ENCODE measurements around the gene RSRC1. TPM values are rescaled to one million over a fixed set of nuclear protein-coding genes. Genes with fewer than 3 reads are reported as not detected.

Gene RSRC1
- total and polyA plus RNA-seq, 2 of the 8 experiments (the other 6 are each of a cell fraction or from before 2014, with no cell fraction given) = 2.0 to 27.9 TPM

DNA sequence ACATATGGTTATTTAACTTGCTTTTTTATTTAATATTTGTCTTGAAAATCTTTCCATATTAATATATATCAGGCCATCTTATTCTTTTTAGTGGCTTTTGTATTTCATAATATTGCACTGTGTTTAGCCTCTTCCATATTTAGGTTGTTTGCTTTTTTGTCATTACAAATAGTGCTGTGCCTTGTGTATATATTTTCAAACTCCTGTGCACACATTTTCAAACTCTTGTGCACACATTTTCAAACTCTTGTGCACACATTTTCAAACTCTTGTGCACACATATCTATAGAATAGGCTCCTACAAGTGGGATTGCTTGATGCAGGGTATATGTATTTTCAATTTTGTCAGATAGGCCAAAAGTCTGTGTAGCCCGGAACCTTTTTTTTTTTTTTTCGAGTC is 343.1 kb downstream of the RSRC1 start:
- no peaks in the 10 kb centered on the region for H3K79me1 ChIP-seq (ENCODE audit: low read depth, low read length)
- H3K23ac ChIP-seq (ENCODE audit: insufficient read length) = no peak overlapping the region
- no peak overlapping the region for H2BK5ac ChIP-seq (ENCODE audit: low read depth, low read length)
- no peak overlapping the region for H2BK120ac ChIP-seq (replicated peaks; ENCODE audit: low read depth, low read length)
- no peak for TF ChIP-seq TCF12 (IDR thresholded peaks at IDR 0.05; ENCODE audit: low read depth, low read length)
- no peak for TF ChIP-seq EGR1 (IDR thresholded peaks at IDR 0.05; ENCODE audit: borderline replicate concordance, low read depth, low read length)
- no peak for TF ChIP-seq CREB1 (IDR thresholded peaks at IDR 0.05)
- no peak for TF ChIP-seq SP4 (IDR thresholded peaks at IDR 0.05; ENCODE audit: low read length)
- no peak for TF ChIP-seq BCL11A (IDR thresholded peaks at IDR 0.05; ENCODE audit: low read depth in 2 of 2, low read length in 2 of 2)
- no peak for TF ChIP-seq SP1 (IDR thresholded peaks at IDR 0.05; ENCODE audit: low read depth, low read length)
- TF ChIP-seq ATF2 (IDR thresholded peaks at IDR 0.05; ENCODE audit: low read length) = no peak
- no peak for TF ChIP-seq KDM1A (IDR thresholded peaks at IDR 0.05; ENCODE audit: borderline replicate concordance, low read length)
- no peak for TF ChIP-seq JUN (IDR thresholded peaks at IDR 0.05; ENCODE audit: low read depth, low read length)
- TF ChIP-seq CTBP2 (IDR thresholded peaks at IDR 0.05; ENCODE audit: borderline replicate concordance, insufficient read depth, insufficient read length, low read length) = no peak
- no peak for TF ChIP-seq CEBPB (IDR thresholded peaks at IDR 0.05; ENCODE audit: low read depth, low read length)
- TF ChIP-seq RAD21 (IDR thresholded peaks at IDR 0.05 in 1 of 2, conservative IDR thresholded peaks at IDR 0.05 in 1 of 2; ENCODE audit: low read depth in 2 of 2, low read length in 2 of 2) = no peak
- TF ChIP-seq ZNF274 (IDR thresholded peaks at IDR 0.05; ENCODE audit: borderline replicate concordance, extremely low read depth, low read length) = no peak
- no peak overlapping the region for H2AFZ ChIP-seq (ENCODE audit: low read length)
- H3K4ac ChIP-seq (replicated peaks; ENCODE audit: insufficient read length, low read depth, low read length) = no peak overlapping the region
- no peaks in the 10 kb centered on the region for H3K36me3 ChIP-seq (ENCODE audit: control insufficient read depth in 2 of 4, insufficient read depth in 4 of 4, low read length in 3 of 4)
- no peaks in the 10 kb centered on the region for H3K9me3 ChIP-seq (ENCODE audit: insufficient read depth in 2 of 2, low read depth in 1 of 2, low read length in 1 of 2)
- no peaks in the 10 kb centered on the region for H3K27me3 ChIP-seq (replicated peaks in 1 of 4; ENCODE audit: control insufficient read depth in 3 of 4, extremely low read depth in 1 of 4, insufficient read depth in 3 of 4, low read length in 3 of 4)
- no peak overlapping the region for H3K4me3 ChIP-seq (ENCODE audit: extremely low read depth in 1 of 4, insufficient read depth in 2 of 4, low read depth in 3 of 4, low read length in 4 of 4)
- no peak overlapping the region for H2BK12ac ChIP-seq (ENCODE audit: low read depth, low read length)
- FAIRE-seq (no peak), DNase-seq (ENCODE audit: low read depth in 1 of 2, low spot score in 2 of 2) (no peak)
- CTCF ChIA-PET (ENCODE audit: partially characterized antibody) = no interaction called here
- no peak overlapping the region for H4K8ac ChIP-seq (ENCODE audit: extremely low read depth, insufficient read depth, low read length)
- H4K20me1 ChIP-seq (replicated peaks in 1 of 2; ENCODE audit: control insufficient read depth in 1 of 2, insufficient read depth in 2 of 2, low read length in 2 of 2) = no peaks in the 10 kb centered on the region
- no peaks in the 10 kb centered on the region for H3K4me1 ChIP-seq (replicated peaks in 1 of 4; ENCODE audit: control insufficient read depth in 3 of 4, insufficient read depth in 4 of 4, low read length in 3 of 4)
- no peak overlapping the region for H3K14ac ChIP-seq (ENCODE audit: insufficient read length)
- H3K9ac ChIP-seq (replicated peaks in 1 of 4; ENCODE audit: extremely low read depth in 1 of 4, low read depth in 3 of 4, low read length in 3 of 4) = no peak overlapping the region
- POLR2A ChIA-PET (ENCODE audit: partially characterized antibody) = no interaction called here
- H3K4me2 ChIP-seq (ENCODE audit: insufficient read depth in 1 of 2, low read depth in 2 of 2, low read length in 2 of 2) = no peak overlapping the region
- H3K18ac ChIP-seq (ENCODE audit: extremely low read depth, low read length) = no peak overlapping the region
- H2BK20ac ChIP-seq (ENCODE audit: low read length) = no peak overlapping the region
- no peak overlapping the region for H4K91ac ChIP-seq (replicated peaks; ENCODE audit: insufficient read length, low read length)
- WGBS, 2 experiments (ENCODE audit: extremely low coverage in 1 of 2, insufficient coverage in 1 of 2, insufficient read length in 1 of 2, insufficient replicate concordance in 2 of 2, low coverage in 1 of 2, low lambda C conversion rate in 2 of 2, missing lambda C conversion rate in 1 of 2) = 73% methylated on average over 2 of the region's 2 CpGs; no CpG with 5 or more reads in 1 of the 2 experiments
- H3K79me2 ChIP-seq (ENCODE audit: control insufficient read depth in 1 of 2, insufficient read depth in 2 of 2, low read length in 2 of 2) = no peaks in the 10 kb centered on the region
- no peak overlapping the region for H2BK15ac ChIP-seq (ENCODE audit: low read length)
- no peak overlapping the region for H3K27ac ChIP-seq (ENCODE audit: low read depth, low read length)
- H2AK5ac ChIP-seq (ENCODE audit: low read depth, low read length) = no peak overlapping the region
- H3K56ac ChIP-seq (replicated peaks; ENCODE audit: insufficient read length, low read depth, low read length) = no peak overlapping the region
- H3K23me2 ChIP-seq (ENCODE audit: low read depth, low read length) = no peaks in the 10 kb centered on the region
- H4K5ac ChIP-seq (ENCODE audit: insufficient read length, low read depth, low read length) = no peak overlapping the region

Data from H1 (cell line).